A673 (cell line): ENCODE measurements around the gene EBP. TPM values are rescaled to one million over a fixed set of nuclear protein-coding genes. Genes with fewer than 3 reads are reported as not detected.

Experiments
- BruUV-seq: library from RNA; stranded (reverse); fragments of 400-500 nt; replicated peaks from 2 replicates; lab custom pipeline; 2021; lab: Mats Ljungman, UMichigan
- CTCF ChIA-PET: fragments of 300-600 bp; sonication (Branson Sonifier 250); formaldehyde crosslinking; loops from one replicate; lab custom pipeline; 2022; ENCODE audit warnings: antibody characterized with exemption; lab: Charles Lee
- POLR2A ChIA-PET: fragments of 300-600 bp; sonication (Branson Sonifier 250); formaldehyde crosslinking; loops from one replicate; lab custom pipeline; 2022; ENCODE audit warnings: antibody characterized with exemption; ENCODE audit not compliant: low non-redundant PET; lab: Charles Lee
- DNase-seq: peaks from one replicate; pipeline ENCODE4 v3.0.0-alpha.2; 2015; ENCODE audit warnings: low spot score
- H3K27ac ChIP-seq: fragments of 200-600 bp; sonication (generic); 2 replicates; pipeline ENCODE4 v1.5.1; 2016; ENCODE audit warnings: mixed run types, low read depth, mild to moderate bottlenecking, mixed read lengths, antibody characterized with exemption, low read length; ENCODE audit not compliant: poor library complexity, severe bottlenecking
- H3K27me3 ChIP-seq: fragments of 200-600 bp; sonication (generic); replicated peaks from 2 replicates; pipeline ENCODE4 v1.6.1; 2017; ENCODE audit warnings: mixed run types, low read depth, mild to moderate bottlenecking, mixed read lengths, antibody characterized with exemption, low read length; ENCODE audit not compliant: insufficient read depth, poor library complexity
- H3K36me3 ChIP-seq: fragments of 200-600 bp; sonication (generic); 2 replicates; pipeline ENCODE4 v1.6.1; 2016; ENCODE audit warnings: mixed run types, mild to moderate bottlenecking, mixed read lengths, antibody characterized with exemption, low read length; ENCODE audit not compliant: insufficient read depth, poor library complexity, severe bottlenecking
- H3K4me1 ChIP-seq: fragments of 200-600 bp; sonication (generic); 2 replicates; pipeline ENCODE4 v1.6.1; 2017; ENCODE audit warnings: mixed run types, mild to moderate bottlenecking, mixed read lengths, antibody characterized with exemption, low read length; ENCODE audit not compliant: insufficient read depth, poor library complexity, severe bottlenecking
- H3K4me3 ChIP-seq: fragments of 200-600 bp; sonication (generic); 2 replicates; pipeline ENCODE4 v1.5.1; 2016; ENCODE audit warnings: low read depth, mixed run types, mild to moderate bottlenecking, mixed read lengths, low read length; ENCODE audit not compliant: poor library complexity, severe bottlenecking
- H3K9me3 ChIP-seq: fragments of 200-600 bp; sonication (generic); 2 replicates; pipeline ENCODE4 v1.6.1; 2016; ENCODE audit warnings: mixed run types, low read depth, mild to moderate bottlenecking, mixed read lengths, antibody characterized with exemption, low read length; ENCODE audit not compliant: poor library complexity, severe bottlenecking
- EZH2 ChIP-seq: fragments of 200-600 bp; sonication (generic); IDR thresholded peaks from 2 replicates; pipeline ENCODE4 v1.6.1; 2017; ENCODE audit warnings: borderline replicate concordance, low read depth, mild to moderate bottlenecking, mixed read lengths, antibody characterized with exemption, low read length; ENCODE audit not compliant: poor library complexity, severe bottlenecking
- intact Hi-C: fragments of 100-400 bp; cut with micrococcal nuclease; formaldehyde crosslinking; loops from one replicate; pipeline ENCODE4 v1.10.0; 2022; ENCODE audit not compliant: unreplicated experiment
- total RNA-seq: library from RNA; stranded (reverse); gene quantifications from 2 replicates; pipeline ENCODE4 v1.2.3, GENCODE V29; 2021
- TF ChIP-seq, protein P1 (sequence below): fragments of 300-800, 200-600 bp; sonication (generic); conservative IDR thresholded peaks from 2 replicates; pipeline ENCODE4 v1.5.1; 2017; ENCODE audit warnings: low read depth, mild to moderate bottlenecking, antibody characterized with exemption, low read length, moderate library complexity, mixed read lengths

The EBP gene
- total RNA-seq, 1 experiment from 2014 or later = 155 TPM

DNA sequence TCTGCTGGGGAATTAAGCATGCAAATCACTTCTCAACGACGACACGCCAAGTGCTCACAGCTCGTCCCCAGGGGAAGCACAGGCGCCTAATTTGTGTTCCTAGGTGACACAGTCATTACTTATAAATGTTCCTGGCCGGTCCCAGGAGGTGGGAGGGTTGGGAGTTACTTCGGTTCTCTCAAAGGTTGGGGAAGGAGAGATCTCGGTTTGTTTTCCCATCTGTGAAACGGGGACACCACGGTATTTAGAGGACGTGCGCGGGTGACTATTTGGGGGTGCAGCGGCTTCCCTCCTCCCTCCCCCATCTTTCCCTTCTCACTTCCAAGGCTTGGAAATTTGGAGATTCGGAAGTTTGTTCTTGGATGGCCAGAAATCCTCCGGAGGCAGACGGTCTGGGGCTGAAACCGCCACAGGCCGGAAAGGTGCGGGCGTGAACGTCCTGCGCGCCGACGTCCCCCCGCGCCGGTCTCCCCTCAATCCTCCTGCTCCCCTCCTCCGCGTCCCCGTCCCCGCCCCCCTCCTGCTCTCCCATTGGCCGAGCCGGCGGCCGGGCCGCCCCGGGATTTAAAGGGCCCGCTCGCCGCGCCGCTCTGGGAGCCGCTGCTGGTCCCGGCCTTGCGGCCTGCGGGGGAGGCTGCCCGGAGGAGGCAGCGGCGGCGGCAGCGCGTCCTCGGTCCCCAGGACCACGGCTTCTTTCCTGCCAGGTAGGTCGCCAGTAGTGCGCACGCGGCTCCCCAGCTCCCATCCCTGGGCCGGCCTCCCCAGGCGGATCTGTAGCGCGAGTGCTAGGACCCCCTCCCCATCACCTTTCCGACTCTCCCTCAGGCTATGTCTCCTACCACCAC lies 13.0 kb upstream of the EBP start, which contains the start of gene PORCN:
Gene PORCN (plus strand): TSS at position 593 of the 845 bp plus-strand sequence. CDS start 829 bp downstream, outside the sequence.
- Histone ChIP-seq H3K4me1 (no peaks in the 10 kb centered on the region), H3K27ac (peak within 1 kb of the TSS; percentile 67), H3K27me3 (no peaks in the 10 kb centered on the region), H3K4me3 (peak within 1 kb of the TSS; percentile 66), H3K36me3 (no peaks in the 10 kb centered on the region), H3K9me3 (no peaks in the 10 kb centered on the region)
- peak; percentile 79 for DNase-seq
- intact Hi-C loops = no loop called here
- TF ChIP-seq EZH2 = no peak
- TF ChIP-seq, protein P1, sequence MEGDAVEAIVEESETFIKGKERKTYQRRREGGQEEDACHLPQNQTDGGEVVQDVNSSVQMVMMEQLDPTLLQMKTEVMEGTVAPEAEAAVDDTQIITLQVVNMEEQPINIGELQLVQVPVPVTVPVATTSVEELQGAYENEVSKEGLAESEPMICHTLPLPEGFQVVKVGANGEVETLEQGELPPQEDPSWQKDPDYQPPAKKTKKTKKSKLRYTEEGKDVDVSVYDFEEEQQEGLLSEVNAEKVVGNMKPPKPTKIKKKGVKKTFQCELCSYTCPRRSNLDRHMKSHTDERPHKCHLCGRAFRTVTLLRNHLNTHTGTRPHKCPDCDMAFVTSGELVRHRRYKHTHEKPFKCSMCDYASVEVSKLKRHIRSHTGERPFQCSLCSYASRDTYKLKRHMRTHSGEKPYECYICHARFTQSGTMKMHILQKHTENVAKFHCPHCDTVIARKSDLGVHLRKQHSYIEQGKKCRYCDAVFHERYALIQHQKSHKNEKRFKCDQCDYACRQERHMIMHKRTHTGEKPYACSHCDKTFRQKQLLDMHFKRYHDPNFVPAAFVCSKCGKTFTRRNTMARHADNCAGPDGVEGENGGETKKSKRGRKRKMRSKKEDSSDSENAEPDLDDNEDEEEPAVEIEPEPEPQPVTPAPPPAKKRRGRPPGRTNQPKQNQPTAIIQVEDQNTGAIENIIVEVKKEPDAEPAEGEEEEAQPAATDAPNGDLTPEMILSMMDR = no peak
- CTCF ChIA-PET = no interaction called here
- POLR2A ChIA-PET = no interaction called here
- no TSS peak for BruUV-seq

DNA sequence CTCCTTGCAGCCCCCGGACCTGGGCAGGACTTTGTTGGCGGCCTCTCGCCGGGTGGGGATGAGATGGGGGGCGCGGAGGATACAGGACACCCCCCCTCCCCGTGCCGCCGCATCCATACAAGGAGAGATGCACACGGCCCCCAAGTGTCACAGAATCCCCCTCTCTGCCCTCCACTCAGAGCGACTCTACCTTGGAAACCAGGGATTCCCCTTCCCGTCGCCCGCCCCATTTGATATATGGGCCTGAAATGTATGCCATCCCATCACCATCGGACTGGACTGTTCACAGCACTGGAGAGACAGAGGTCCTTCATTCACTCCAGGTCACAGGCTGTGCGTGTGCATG lies 12.4 kb upstream of the EBP start:
- intact Hi-C loops = no loop called here
- Histone ChIP-seq H3K27ac (peak overlapping the region; percentile 67), H3K9me3 (no peaks in the 10 kb centered on the region), H3K27me3 (no peaks in the 10 kb centered on the region), H3K4me1 (no peaks in the 10 kb centered on the region), H3K36me3 (no peaks in the 10 kb centered on the region), H3K4me3 (peak overlapping the region; percentile 66)
- TF ChIP-seq, protein P1 = no peak
- no peak for TF ChIP-seq EZH2
- no TSS peak for BruUV-seq
- no peak for DNase-seq
- CTCF ChIA-PET = no interaction called here
- POLR2A ChIA-PET = no interaction called here

DNA sequence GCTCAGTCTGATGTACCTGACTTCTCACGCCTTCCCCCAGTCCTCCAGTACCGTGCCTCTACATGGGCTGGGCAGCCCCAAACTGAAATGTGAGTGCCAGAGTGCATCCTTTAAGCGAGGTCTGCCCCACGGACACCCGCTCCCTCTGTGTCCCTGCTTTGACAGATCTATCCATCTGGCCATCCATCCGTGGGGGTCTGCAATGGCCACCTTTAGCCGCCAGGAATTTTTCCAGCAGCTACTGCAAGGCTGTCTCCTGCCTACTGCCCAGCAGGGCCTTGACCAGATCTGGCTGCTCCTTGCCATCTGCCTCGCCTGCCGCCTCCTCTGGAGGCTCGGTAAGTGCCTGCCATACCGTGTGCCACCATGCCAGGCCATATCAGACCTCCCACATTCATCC lies 12.0 kb upstream of the EBP start:
- Histone ChIP-seq H3K4me3 (peak overlapping the region; percentile 66), H3K4me1 (no peaks in the 10 kb centered on the region), H3K36me3 (no peaks in the 10 kb centered on the region), H3K27ac (no peak overlapping the region), H3K9me3 (no peaks in the 10 kb centered on the region), H3K27me3 (no peaks in the 10 kb centered on the region)
- CTCF ChIA-PET = no interaction called here
- BruUV-seq = no TSS peak
- TF ChIP-seq EZH2 = no peak
- TF ChIP-seq, protein P1 = no peak
- POLR2A ChIA-PET = no interaction called here
- intact Hi-C loops = no loop called here
- no peak for DNase-seq
